ENCODE measurements around the gene C11orf42.

DNA sequence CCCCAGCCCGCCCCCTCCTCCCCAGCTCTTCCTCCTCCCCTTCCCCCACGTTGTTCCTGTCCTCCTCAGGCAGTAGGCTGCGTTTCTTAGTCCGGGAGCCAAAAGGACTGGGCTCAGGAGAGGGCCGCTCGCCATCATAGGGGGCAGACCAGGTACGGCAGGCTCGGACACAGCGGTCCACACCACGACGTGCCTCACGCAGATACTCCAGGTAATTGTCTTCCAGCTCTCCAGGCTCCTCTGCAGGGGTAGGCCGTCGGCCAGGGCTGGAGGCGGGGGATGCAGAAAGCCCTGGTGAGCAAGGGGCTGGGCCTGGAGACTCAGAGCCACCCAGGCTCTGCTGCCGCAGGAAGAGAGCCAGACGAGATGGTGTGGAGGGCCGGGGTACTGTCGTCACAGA lies 12.4 kb downstream of the C11orf42 start:
- TF ChIP-seq, protein P1, sequence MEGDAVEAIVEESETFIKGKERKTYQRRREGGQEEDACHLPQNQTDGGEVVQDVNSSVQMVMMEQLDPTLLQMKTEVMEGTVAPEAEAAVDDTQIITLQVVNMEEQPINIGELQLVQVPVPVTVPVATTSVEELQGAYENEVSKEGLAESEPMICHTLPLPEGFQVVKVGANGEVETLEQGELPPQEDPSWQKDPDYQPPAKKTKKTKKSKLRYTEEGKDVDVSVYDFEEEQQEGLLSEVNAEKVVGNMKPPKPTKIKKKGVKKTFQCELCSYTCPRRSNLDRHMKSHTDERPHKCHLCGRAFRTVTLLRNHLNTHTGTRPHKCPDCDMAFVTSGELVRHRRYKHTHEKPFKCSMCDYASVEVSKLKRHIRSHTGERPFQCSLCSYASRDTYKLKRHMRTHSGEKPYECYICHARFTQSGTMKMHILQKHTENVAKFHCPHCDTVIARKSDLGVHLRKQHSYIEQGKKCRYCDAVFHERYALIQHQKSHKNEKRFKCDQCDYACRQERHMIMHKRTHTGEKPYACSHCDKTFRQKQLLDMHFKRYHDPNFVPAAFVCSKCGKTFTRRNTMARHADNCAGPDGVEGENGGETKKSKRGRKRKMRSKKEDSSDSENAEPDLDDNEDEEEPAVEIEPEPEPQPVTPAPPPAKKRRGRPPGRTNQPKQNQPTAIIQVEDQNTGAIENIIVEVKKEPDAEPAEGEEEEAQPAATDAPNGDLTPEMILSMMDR (IDR thresholded peaks at IDR 0.05 in 4 of 5, conservative IDR thresholded peaks at IDR 0.05 in 1 of 5): no peak
- TF ChIP-seq POLR2A (IDR thresholded peaks at IDR 0.05): no peak
